Measurements from ENCODE around the gene MYL12A. TPM values are rescaled to one million over a fixed set of nuclear protein-coding genes. Genes with fewer than 3 reads are reported as not detected.

MYL12A gene
- total and polyA plus RNA-seq, 2 of the 13 experiments (the other 11 are each of a cell fraction or from before 2014, with no cell fraction given), result 261 to 277 TPM

DNA sequence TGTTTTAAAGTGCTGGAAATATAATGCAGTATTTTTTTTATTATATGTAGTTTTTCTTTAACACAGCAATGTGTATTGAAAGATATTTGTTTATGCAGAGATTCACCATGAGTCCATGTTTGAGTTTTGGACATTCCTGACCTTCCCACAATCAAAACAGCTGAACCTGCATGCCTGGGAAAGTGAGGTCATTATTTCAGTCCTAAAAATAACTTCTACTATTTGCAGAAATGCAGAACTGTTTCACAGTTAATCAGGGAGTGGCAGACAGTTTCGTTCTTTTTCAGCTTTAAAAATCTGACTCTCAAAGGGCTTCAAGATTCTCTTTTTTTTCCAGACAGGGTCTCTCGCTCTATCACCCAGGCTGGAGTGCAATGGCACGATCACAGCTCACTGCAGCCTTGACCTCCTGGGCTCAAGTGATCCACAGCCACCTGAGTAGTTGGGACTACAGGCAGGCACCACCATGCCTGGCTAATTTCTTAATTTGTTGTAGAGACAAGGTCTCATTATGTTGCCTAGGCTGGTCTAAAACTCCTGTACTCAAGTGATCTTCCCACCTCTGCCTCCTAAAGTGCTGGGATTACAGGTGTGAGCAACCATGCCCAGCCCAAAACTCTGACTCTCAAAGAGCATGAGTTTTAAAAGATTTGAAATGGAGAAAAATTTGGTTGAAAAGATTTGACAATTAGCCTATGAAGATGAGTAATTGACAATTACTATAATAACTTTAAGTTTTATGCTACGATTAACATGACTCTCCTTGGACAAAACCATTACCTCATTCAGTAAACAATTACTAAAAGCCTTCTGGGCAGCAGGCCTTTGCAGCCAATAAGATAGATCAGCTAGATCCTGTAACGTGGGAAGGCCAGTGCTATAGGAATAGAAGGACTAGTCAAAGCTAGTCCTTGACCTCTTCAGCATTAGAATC, 9.4 kb downstream of the MYL12A start (continued):
- TF ChIP-seq, protein P1, sequence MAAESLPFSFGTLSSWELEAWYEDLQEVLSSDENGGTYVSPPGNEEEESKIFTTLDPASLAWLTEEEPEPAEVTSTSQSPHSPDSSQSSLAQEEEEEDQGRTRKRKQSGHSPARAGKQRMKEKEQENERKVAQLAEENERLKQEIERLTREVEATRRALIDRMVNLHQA (CRISPR knock-in tag; IDR thresholded peaks at IDR 0.05), result no peak
- no peak for TF ChIP-seq MTF2 (CRISPR knock-in tag; IDR thresholded peaks at IDR 0.05; ENCODE audit: borderline replicate concordance)
- TF ChIP-seq PRPF4 (IDR thresholded peaks at IDR 0.05; ENCODE audit: low read depth, low read length, poor library complexity, severe bottlenecking), result no peak
- TF ChIP-seq ZNF768 (CRISPR knock-in tag; IDR thresholded peaks at IDR 0.05), result no peak
- no peak for TF ChIP-seq ZNF703 (CRISPR knock-in tag; IDR thresholded peaks at IDR 0.05; ENCODE audit: borderline replicate concordance)
- TF ChIP-seq NR2F6 (IDR thresholded peaks at IDR 0.05), result peak; percentile 69
- peak; percentile 72; the same call in 1 of the 2 replicates for TF ChIP-seq NR2F6 (CRISPR knock-in tag; IDR thresholded peaks at IDR 0.05)
- TF ChIP-seq HOXA9 (CRISPR knock-in tag; IDR thresholded peaks at IDR 0.05; ENCODE audit: borderline replicate concordance), result no peak
- TF ChIP-seq ZNF572 (CRISPR knock-in tag; IDR thresholded peaks at IDR 0.05), result no peak
- no peak for TF ChIP-seq CEBPB (IDR thresholded peaks at IDR 0.05; ENCODE audit: borderline replicate concordance, low read depth, low read length)
- TF ChIP-seq, protein P2, sequence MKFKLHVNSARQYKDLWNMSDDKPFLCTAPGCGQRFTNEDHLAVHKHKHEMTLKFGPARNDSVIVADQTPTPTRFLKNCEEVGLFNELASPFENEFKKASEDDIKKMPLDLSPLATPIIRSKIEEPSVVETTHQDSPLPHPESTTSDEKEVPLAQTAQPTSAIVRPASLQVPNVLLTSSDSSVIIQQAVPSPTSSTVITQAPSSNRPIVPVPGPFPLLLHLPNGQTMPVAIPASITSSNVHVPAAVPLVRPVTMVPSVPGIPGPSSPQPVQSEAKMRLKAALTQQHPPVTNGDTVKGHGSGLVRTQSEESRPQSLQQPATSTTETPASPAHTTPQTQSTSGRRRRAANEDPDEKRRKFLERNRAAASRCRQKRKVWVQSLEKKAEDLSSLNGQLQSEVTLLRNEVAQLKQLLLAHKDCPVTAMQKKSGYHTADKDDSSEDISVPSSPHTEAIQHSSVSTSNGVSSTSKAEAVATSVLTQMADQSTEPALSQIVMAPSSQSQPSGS (CRISPR knock-in tag; IDR thresholded peaks at IDR 0.05), result peak; percentile 99
- peak; percentile 66 for TF ChIP-seq MAFF (IDR thresholded peaks at IDR 0.05; ENCODE audit: low read depth, low read length)
- no peak for TF ChIP-seq IRX3 (CRISPR knock-in tag; IDR thresholded peaks at IDR 0.05; ENCODE audit: borderline replicate concordance, low read depth)
- peak; percentile 67 for TF ChIP-seq FOXA3 (CRISPR knock-in tag; IDR thresholded peaks at IDR 0.05)
- no peak for TF ChIP-seq RBM22 (optimal IDR thresholded peaks at IDR 0.05; ENCODE audit: low read length)
- no peak for TF ChIP-seq FOXA1 (IDR thresholded peaks at IDR 0.05)
- no peak for TF ChIP-seq FOXA1 (CRISPR knock-in tag; IDR thresholded peaks at IDR 0.05)
- TF ChIP-seq, protein P3, sequence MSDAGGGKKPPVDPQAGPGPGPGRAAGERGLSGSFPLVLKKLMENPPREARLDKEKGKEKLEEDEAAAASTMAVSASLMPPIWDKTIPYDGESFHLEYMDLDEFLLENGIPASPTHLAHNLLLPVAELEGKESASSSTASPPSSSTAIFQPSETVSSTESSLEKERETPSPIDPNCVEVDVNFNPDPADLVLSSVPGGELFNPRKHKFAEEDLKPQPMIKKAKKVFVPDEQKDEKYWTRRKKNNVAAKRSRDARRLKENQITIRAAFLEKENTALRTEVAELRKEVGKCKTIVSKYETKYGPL (CRISPR knock-in tag; IDR thresholded peaks at IDR 0.05), result no peak
- TF ChIP-seq, protein P4, sequence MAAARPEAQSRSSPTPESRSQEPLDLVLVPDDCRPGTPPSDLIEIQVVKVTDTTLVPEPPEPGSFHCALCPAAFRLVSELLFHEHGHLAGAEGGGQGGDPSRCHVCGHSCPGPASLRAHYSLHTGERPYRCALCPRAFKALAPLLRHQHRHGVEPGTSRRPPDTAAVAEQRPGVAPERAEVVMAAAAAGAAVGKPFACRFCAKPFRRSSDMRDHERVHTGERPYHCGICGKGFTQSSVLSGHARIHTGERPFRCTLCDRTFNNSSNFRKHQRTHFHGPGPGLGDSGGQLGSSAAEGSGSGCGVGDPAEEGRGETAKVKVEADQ (CRISPR knock-in tag; IDR thresholded peaks at IDR 0.05; ENCODE audit: borderline replicate concordance), result no peak
- TF ChIP-seq ZNF326 (CRISPR knock-in tag; IDR thresholded peaks at IDR 0.05; ENCODE audit: borderline replicate concordance), result no peak
- no peak for TF ChIP-seq REPIN1 (CRISPR knock-in tag; IDR thresholded peaks at IDR 0.05; ENCODE audit: borderline replicate concordance, low read depth)
- TF ChIP-seq, protein P5, sequence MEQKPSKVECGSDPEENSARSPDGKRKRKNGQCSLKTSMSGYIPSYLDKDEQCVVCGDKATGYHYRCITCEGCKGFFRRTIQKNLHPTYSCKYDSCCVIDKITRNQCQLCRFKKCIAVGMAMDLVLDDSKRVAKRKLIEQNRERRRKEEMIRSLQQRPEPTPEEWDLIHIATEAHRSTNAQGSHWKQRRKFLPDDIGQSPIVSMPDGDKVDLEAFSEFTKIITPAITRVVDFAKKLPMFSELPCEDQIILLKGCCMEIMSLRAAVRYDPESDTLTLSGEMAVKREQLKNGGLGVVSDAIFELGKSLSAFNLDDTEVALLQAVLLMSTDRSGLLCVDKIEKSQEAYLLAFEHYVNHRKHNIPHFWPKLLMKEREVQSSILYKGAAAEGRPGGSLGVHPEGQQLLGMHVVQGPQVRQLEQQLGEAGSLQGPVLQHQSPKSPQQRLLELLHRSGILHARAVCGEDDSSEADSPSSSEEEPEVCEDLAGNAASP (CRISPR knock-in tag; IDR thresholded peaks at IDR 0.05; ENCODE audit: borderline replicate concordance), result no peak
- TF ChIP-seq, protein P6, sequence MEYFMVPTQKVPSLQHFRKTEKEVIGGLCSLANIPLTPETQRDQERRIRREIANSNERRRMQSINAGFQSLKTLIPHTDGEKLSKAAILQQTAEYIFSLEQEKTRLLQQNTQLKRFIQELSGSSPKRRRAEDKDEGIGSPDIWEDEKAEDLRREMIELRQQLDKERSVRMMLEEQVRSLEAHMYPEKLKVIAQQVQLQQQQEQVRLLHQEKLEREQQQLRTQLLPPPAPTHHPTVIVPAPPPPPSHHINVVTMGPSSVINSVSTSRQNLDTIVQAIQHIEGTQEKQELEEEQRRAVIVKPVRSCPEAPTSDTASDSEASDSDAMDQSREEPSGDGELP (IDR thresholded peaks at IDR 0.05; ENCODE audit: borderline replicate concordance, low read depth), result peak; percentile 85; the same call in 1 of the 2 replicates
- TF ChIP-seq NFE2L1 (CRISPR knock-in tag; IDR thresholded peaks at IDR 0.05; ENCODE audit: borderline replicate concordance), result no peak
